NCI-H1105 treated with DMSO at 0.1 percent for 48 hours (cell line): ENCODE measurements around the gene CAPN15.

ENCODE experiments used
- DNase-seq: peaks from one replicate; lab custom pipeline; 2025; lab: John Stamatoyannopoulos, UW

The CAPN15 gene

GRCh38 chr16:525520-526180 lies 1.9 kb upstream of the CAPN15 start:
- DNase-seq = no peak

- DNase-seq = peak; percentile 21
These were observed 1.1 kb upstream of the CAPN15 start for GRCh38 chr16:526181-527014.

- DNase-seq = no peak
These were observed 849 bp downstream of the CAPN15 start for GRCh38 chr16:528111-529011.

- DNase-seq = no peak
These were observed 1.6 kb downstream of the CAPN15 start for GRCh38 chr16:529012-529575.

- no peak for DNase-seq
These were observed 2.8 kb downstream of the CAPN15 start for GRCh38 chr16:530111-530817.

GRCh38 chr16:531494-532125 lies 4.1 kb downstream of the CAPN15 start:
- no peak for DNase-seq

GRCh38 chr16:533391-534123 lies 6.0 kb downstream of the CAPN15 start:
- no peak for DNase-seq

- DNase-seq = no peak
These were observed 6.6 kb downstream of the CAPN15 start for GRCh38 chr16:534135-534534.

GRCh38 chr16:534856-535445 lies 7.4 kb downstream of the CAPN15 start:
- DNase-seq = no peak

- no peak for DNase-seq
These were observed 8.2 kb downstream of the CAPN15 start for GRCh38 chr16:535446-536405.

- DNase-seq = no peak
These were observed 9.2 kb downstream of the CAPN15 start for GRCh38 chr16:536746-537145.

GRCh38 chr16:537415-538335 lies 10.2 kb downstream of the CAPN15 start:
- DNase-seq = no peak

GRCh38 chr16:539901-540530 lies 12.5 kb downstream of the CAPN15 start:
- no peak for DNase-seq

- no peak for DNase-seq
These were observed 13.3 kb downstream of the CAPN15 start for GRCh38 chr16:540645-541340.

GRCh38 chr16:543301-544164 lies 16.0 kb downstream of the CAPN15 start:
- DNase-seq = no peak

GRCh38 chr16:544517-544916 lies 17.0 kb downstream of the CAPN15 start:
- no peak for DNase-seq
